GM06990 (cell line): ENCODE results near the gene MVP.
A peak's percentile ranks its signal among the peaks of the same experiment; 100 is the strongest.

ENCODE experiments used
- DNase-seq: peaks from one replicate; pipeline ENCODE4 v3.0.0-alpha.2; 2011; ENCODE audit not compliant: insufficient read length; ENCODE audit errors: extremely low read depth
- H3K27me3 ChIP-seq: replicated peaks from 2 replicates; pipeline ENCODE4 v1.6.0; 2011; ENCODE audit warnings: low read length; ENCODE audit not compliant: control insufficient read depth, insufficient read depth
- H3K36me3 ChIP-seq: 2 replicates; pipeline ENCODE4 v1.5.1; 2011; ENCODE audit warnings: low read length; ENCODE audit not compliant: control insufficient read depth, insufficient read depth
- H3K4me3 ChIP-seq: replicated peaks from 2 replicates; pipeline ENCODE4 v1.5.1; 2011; ENCODE audit warnings: low read depth, mild to moderate bottlenecking, control low read depth, low read length
- TF ChIP-seq, protein P1 (sequence below): IDR thresholded peaks from 2 replicates; pipeline ENCODE4 v1.5.1; 2011; ENCODE audit warnings: low read length, control low read depth, mild to moderate bottlenecking, inconsistent platforms; ENCODE audit not compliant: insufficient read depth, poor library complexity, severe bottlenecking

The MVP gene

GRCh38 chr16:29815793-29816693, 4.2 kb upstream of the MVP start, which contains the start of gene PAGR1:
TSS of gene PAGR1 (plus strand) at chr16:29816152. CDS start at chr16:29816526, 374 bp downstream.
- TF ChIP-seq, protein P1, sequence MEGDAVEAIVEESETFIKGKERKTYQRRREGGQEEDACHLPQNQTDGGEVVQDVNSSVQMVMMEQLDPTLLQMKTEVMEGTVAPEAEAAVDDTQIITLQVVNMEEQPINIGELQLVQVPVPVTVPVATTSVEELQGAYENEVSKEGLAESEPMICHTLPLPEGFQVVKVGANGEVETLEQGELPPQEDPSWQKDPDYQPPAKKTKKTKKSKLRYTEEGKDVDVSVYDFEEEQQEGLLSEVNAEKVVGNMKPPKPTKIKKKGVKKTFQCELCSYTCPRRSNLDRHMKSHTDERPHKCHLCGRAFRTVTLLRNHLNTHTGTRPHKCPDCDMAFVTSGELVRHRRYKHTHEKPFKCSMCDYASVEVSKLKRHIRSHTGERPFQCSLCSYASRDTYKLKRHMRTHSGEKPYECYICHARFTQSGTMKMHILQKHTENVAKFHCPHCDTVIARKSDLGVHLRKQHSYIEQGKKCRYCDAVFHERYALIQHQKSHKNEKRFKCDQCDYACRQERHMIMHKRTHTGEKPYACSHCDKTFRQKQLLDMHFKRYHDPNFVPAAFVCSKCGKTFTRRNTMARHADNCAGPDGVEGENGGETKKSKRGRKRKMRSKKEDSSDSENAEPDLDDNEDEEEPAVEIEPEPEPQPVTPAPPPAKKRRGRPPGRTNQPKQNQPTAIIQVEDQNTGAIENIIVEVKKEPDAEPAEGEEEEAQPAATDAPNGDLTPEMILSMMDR: peak; percentile 98
- Histone ChIP-seq H3K36me3 (peaks cover 5% of the 10 kb centered on the region), H3K4me3 (peak within 1 kb of the TSS; percentile 89), H3K27me3 (no peaks in the 10 kb centered on the region)
- peak; percentile 99 for DNase-seq

GRCh38 chr16:29816694-29817441, 3.4 kb upstream of the MVP start:
- Histone ChIP-seq H3K36me3 (peaks cover 5% of the 10 kb centered on the region), H3K4me3 (peak overlapping the region; percentile 89), H3K27me3 (no peaks in the 10 kb centered on the region)
- DNase-seq: no peak
- TF ChIP-seq, protein P1: peak; percentile 27

DNA sequence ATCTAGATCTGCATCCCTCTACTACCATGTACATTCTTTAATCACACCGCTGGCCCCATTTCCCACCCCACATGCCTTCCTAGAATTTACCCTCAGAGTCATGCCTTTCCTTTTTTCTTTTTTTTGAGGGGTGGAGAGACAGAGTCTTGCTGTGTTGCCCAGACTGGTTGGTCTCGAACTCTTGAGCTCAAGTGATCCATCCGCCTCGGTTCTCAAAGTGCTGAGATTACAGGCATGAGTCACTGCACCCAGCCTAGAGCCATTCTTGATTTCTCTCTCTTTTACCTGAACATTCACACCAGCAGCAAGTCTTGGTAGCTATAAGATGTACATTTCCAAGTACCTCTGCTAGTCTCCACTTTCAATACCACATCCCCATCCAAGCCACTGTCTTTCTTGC, 2.2 kb upstream of the MVP start:
- Histone ChIP-seq H3K27me3 (no peaks in the 10 kb centered on the region), H3K36me3 (peaks cover 7% of the 10 kb centered on the region), H3K4me3 (no peak overlapping the region)
- no peak for DNase-seq
- TF ChIP-seq, protein P1: no peak

DNA sequence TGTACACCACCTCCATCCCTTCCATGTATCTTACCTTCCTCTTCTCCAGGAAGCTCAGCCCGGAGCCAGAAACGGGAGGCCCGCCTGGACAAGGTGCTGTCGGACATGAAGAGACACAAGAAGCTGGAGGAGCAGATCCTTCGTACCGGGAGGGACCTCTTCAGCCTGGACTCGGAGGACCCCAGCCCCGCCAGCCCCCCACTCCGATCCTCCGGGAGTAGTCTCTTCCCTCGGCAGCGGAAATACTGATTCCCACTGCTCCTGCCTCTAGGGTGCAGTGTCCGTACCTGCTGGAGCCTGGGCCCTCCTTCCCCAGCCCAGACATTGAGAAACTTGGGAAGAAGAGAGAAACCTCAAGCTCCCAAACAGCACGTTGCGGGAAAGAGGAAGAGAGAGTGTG, 756 bp upstream of the MVP start:
- peak overlapping the region; percentile 88 for H3K4me3 ChIP-seq
- H3K27me3 ChIP-seq: no peaks in the 10 kb centered on the region
- DNase-seq: no peak
- peaks cover 7% of the 10 kb centered on the region for H3K36me3 ChIP-seq
- TF ChIP-seq, protein P1: no peak

- Histone ChIP-seq H3K36me3 (peaks cover 7% of the 10 kb centered on the region), H3K27me3 (no peaks in the 10 kb centered on the region), H3K4me3 (peak overlapping the region; percentile 88)
- peak; percentile 57 for DNase-seq
- TF ChIP-seq, protein P1: no peak
These were observed 724 bp downstream of the MVP start for GRCh38 chr16:29820730-29821642.
